DOHH2 (cell line): ENCODE data around the gene IFT43.

Experiments
- H3F3A ChIP-seq: fragments of 200-600 bp; sonication (generic), shearing (Covaris generic); 2 replicates; pipeline ENCODE4 v1.6.0; 2016; ENCODE audit warnings: antibody characterized with exemption, mild to moderate bottlenecking; ENCODE audit not compliant: control insufficient read depth, insufficient read depth
- H3K27ac ChIP-seq: fragments of 200-600 bp; sonication (generic); 2 replicates; pipeline ENCODE4 v1.5.1; 2014; ENCODE audit warnings: low read depth, mild to moderate bottlenecking, low read length, moderate library complexity
- H3K27me3 ChIP-seq: fragments of 200-600 bp; sonication (generic); 2 replicates; pipeline ENCODE4 v1.6.1; 2014; ENCODE audit warnings: mild to moderate bottlenecking, low read length, mixed read lengths; ENCODE audit not compliant: control insufficient read depth
- H3K36me3 ChIP-seq: fragments of 200-600 bp; sonication (generic); 2 replicates; pipeline ENCODE4 v1.6.1; 2014; ENCODE audit warnings: mild to moderate bottlenecking, low read length, moderate library complexity, mixed read lengths; ENCODE audit not compliant: control insufficient read depth
- H3K4me1 ChIP-seq: fragments of 200-600 bp; sonication (generic); 2 replicates; pipeline ENCODE4 v1.6.1; 2014; ENCODE audit warnings: mild to moderate bottlenecking, low read length, mixed read lengths; ENCODE audit not compliant: control insufficient read depth
- H3K4me2 ChIP-seq: fragments of 200-600 bp; sonication (generic); 2 replicates; pipeline ENCODE4 v1.6.0; 2014; ENCODE audit warnings: mild to moderate bottlenecking, low read length, moderate library complexity
- H3K4me3 ChIP-seq: fragments of 200-600 bp; sonication (generic); 2 replicates; pipeline ENCODE4 v1.5.1; 2014; ENCODE audit warnings: mild to moderate bottlenecking, low read length, mixed read lengths
- H3K79me2 ChIP-seq: fragments of 200-600 bp; sonication (generic); 2 replicates; pipeline ENCODE4 v1.6.1; 2014; ENCODE audit warnings: mild to moderate bottlenecking, low read length, mixed read lengths; ENCODE audit not compliant: control insufficient read depth
- H3K9me2 ChIP-seq: fragments of 200-600 bp; sonication (generic); replicated peaks from 2 replicates; pipeline ENCODE4 v1.6.1; 2014; ENCODE audit warnings: mild to moderate bottlenecking, low read length, mixed read lengths; ENCODE audit not compliant: control insufficient read depth
- H3K9me3 ChIP-seq: fragments of 200-600 bp; sonication (generic); 2 replicates; pipeline ENCODE4 v1.6.1; 2014; ENCODE audit warnings: antibody characterized with exemption, low read length, mixed read lengths; ENCODE audit not compliant: control insufficient read depth, insufficient read depth
- H4K20me1 ChIP-seq: fragments of 200-600 bp; sonication (generic); 2 replicates; pipeline ENCODE4 v1.6.0; 2014; ENCODE audit warnings: low read depth, mild to moderate bottlenecking, antibody characterized with exemption, low read length, moderate library complexity; ENCODE audit not compliant: control insufficient read depth, insufficient read depth
- CTCF ChIP-seq: fragments of 200-600 bp; sonication (generic); IDR thresholded peaks from one replicate; pipeline ENCODE4 v1.5.1; 2014; ENCODE audit warnings: antibody characterized with exemption, mild to moderate bottlenecking, low read depth, low read length; ENCODE audit not compliant: poor library complexity, severe bottlenecking
- EZH2phosphoT487 ChIP-seq: fragments of 200-600 bp; sonication (generic); IDR thresholded peaks from 2 replicates; pipeline ENCODE4 v1.6.1; 2017; ENCODE audit warnings: borderline replicate concordance, mild to moderate bottlenecking, antibody characterized with exemption, low read length, moderate library complexity, mixed read lengths

Gene IFT43

GRCh38 chr14:76053572-76054355, 68.2 kb downstream of the IFT43 start:
- Histone ChIP-seq H3K4me1 (peaks cover 3% of the 10 kb centered on the region), H3K79me2 (no peaks in the 10 kb centered on the region), H3F3A (no peaks in the 10 kb centered on the region), H3K27me3 (no peaks in the 10 kb centered on the region), H3K9me2 (no peaks in the 10 kb centered on the region), H3K36me3 (no peaks in the 10 kb centered on the region), H3K4me2 (no peak overlapping the region), H3K27ac (no peak overlapping the region), H4K20me1 (no peaks in the 10 kb centered on the region), H3K9me3 (no peaks in the 10 kb centered on the region), H3K4me3 (no peak overlapping the region)
- TF ChIP-seq CTCF (no peak), EZH2phosphoT487 (no peak)

- Histone ChIP-seq H3K9me3 (no peaks in the 10 kb centered on the region), H3K27me3 (no peaks in the 10 kb centered on the region), H3K4me2 (no peak overlapping the region), H3K4me3 (no peak overlapping the region), H3K79me2 (no peaks in the 10 kb centered on the region), H3F3A (no peaks in the 10 kb centered on the region), H3K27ac (no peak overlapping the region), H4K20me1 (no peaks in the 10 kb centered on the region), H3K36me3 (no peaks in the 10 kb centered on the region), H3K4me1 (peaks cover 3% of the 10 kb centered on the region), H3K9me2 (no peaks in the 10 kb centered on the region)
- TF ChIP-seq EZH2phosphoT487 (no peak), CTCF (no peak)
These were observed 69.8 kb downstream of the IFT43 start for GRCh38 chr14:76055330-76055729.

GRCh38 chr14:76056128-76056527, 70.6 kb downstream of the IFT43 start:
- H3K79me2 ChIP-seq: no peaks in the 10 kb centered on the region
- no peaks in the 10 kb centered on the region for H3K27me3 ChIP-seq
- H4K20me1 ChIP-seq: no peaks in the 10 kb centered on the region
- no peak overlapping the region for H3K27ac ChIP-seq
- TF ChIP-seq CTCF (peak; percentile 76), EZH2phosphoT487 (no peak)
- H3K9me2 ChIP-seq: no peaks in the 10 kb centered on the region
- no peaks in the 10 kb centered on the region for H3K36me3 ChIP-seq
- peaks cover 3% of the 10 kb centered on the region for H3K4me1 ChIP-seq
- no peak overlapping the region for H3K4me2 ChIP-seq
- no peaks in the 10 kb centered on the region for H3F3A ChIP-seq
- H3K4me3 ChIP-seq: no peak overlapping the region
- no peaks in the 10 kb centered on the region for H3K9me3 ChIP-seq
